Coronary artery (tissue), 2 donors: ENCODE measurements around the gene CFL2.

Experiments used
- DNase-seq: peaks from one replicate; pipeline ENCODE4 v3.0.0-alpha.2; 2017; ENCODE audit warnings: low spot score
- H3K27ac ChIP-seq, 2 donors: fragments of 200-600 bp; sonication (generic); one replicate each; pipeline ENCODE4 v1.5.1; 2016 to 2019
- H3K4me3 ChIP-seq: fragments of 200-600 bp; sonication (generic); 2 replicates; pipeline ENCODE4 v1.5.1; 2016; ENCODE audit warnings: mild to moderate bottlenecking, moderate library complexity
- TF ChIP-seq, protein P1 (sequence below): fragments of 200-600 bp; sonication (generic); IDR thresholded peaks from one replicate; pipeline ENCODE4 v1.5.1; 2019; ENCODE audit warnings: antibody characterized with exemption

Gene CFL2

DNA sequence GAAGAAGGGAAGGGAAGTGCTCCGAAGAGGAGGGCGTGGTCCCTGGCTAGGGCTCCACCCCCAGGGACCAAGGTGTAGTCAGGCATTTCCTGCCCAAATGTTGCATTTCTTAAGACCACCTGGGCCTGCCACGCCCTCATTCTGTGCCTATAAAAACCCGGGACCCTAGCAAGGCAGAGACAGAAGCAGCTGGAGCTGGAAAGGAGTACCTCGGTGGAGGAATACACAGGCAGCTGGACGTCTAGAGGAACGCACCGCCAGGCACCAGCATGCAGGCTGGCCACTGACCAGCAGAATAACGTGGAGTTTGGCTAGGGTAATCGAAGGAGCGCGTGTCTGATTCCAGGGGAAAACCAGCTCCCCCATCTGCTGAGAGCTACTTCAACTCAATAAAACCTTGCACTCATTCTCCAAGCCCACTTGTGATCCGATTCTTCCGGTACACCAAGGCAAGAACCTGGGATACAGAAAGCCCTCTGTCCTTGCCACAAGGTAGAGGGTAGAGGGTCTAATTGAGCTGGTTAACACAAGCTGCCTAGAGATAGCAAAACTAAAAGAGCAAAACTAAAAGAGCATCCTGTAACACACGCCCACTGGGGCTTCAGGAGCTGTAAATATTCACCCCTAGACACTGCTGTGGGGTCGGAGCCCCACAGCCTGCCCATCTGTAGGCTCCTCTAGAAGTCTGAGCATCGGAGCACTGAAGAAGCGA lies 21.0 kb downstream of the CFL2 start:
- DNase-seq: no peak
- Histone ChIP-seq H3K27ac (no peak overlapping the region), H3K4me3 (peak overlapping the region; percentile 39)
- TF ChIP-seq, protein P1, sequence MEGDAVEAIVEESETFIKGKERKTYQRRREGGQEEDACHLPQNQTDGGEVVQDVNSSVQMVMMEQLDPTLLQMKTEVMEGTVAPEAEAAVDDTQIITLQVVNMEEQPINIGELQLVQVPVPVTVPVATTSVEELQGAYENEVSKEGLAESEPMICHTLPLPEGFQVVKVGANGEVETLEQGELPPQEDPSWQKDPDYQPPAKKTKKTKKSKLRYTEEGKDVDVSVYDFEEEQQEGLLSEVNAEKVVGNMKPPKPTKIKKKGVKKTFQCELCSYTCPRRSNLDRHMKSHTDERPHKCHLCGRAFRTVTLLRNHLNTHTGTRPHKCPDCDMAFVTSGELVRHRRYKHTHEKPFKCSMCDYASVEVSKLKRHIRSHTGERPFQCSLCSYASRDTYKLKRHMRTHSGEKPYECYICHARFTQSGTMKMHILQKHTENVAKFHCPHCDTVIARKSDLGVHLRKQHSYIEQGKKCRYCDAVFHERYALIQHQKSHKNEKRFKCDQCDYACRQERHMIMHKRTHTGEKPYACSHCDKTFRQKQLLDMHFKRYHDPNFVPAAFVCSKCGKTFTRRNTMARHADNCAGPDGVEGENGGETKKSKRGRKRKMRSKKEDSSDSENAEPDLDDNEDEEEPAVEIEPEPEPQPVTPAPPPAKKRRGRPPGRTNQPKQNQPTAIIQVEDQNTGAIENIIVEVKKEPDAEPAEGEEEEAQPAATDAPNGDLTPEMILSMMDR: no peak

DNA sequence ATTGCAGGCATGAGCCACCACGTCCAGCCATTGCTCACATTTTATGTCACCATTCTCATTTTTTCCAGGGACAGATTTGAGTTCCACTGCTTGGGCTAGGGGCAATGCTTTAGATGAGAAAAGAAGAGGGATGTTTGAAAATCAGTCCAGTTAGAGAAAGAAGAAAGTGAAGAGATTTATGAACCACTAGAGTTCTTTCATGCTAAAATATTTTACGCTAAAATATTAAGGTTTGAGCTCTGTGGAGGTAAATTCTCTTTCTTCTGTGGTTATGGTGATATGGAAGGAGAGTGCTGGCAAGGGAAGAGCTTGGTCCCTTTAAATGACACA lies 21.5 kb downstream of the CFL2 start:
- no peak overlapping the region for H3K27ac ChIP-seq
- no peak for DNase-seq
- TF ChIP-seq, protein P1: no peak
- peak overlapping the region; percentile 39 for H3K4me3 ChIP-seq

DNA sequence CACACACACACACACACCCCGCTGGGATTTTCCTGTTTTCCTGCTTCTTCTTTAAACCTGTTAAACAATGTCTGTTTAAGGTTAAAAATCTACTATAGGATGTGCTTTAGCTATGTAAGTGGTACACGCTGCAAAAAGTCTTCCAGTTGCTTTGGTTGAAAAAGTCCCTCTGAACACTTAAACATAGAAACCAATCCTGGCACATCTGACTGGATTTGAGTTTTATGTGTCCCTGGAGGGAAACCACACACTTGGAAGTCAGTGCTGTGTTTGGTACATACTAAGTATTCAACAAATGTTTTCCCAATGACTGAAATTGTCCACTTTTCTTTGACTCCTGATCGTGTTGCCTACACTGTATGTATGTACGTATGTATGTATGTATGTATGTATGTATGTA lies 22.0 kb downstream of the CFL2 start:
- Histone ChIP-seq H3K27ac (no peak overlapping the region), H3K4me3 (no peak overlapping the region)
- TF ChIP-seq, protein P1: no peak
- no peak for DNase-seq

DNA sequence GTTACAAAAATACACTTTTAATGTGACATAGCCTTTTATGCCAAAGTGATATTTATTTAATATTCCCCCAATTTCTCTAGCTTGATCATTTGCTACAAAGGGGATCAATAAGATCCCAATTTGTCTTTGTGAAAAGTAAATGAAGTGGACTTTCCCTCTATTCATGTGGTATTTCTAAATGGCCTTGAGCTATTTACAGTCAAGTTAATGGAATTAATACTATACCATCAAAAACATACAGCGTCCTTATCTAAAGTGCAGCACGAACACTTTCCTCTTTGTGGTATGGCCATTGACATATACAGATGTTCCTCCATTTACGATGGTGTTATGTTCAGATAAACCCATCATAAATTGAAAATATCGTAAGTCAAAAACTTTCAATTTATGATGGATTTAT lies 23.2 kb downstream of the CFL2 start:
- H3K27ac ChIP-seq: no peak overlapping the region
- no peak overlapping the region for H3K4me3 ChIP-seq
- DNase-seq: no peak
- TF ChIP-seq, protein P1: no peak

DNA sequence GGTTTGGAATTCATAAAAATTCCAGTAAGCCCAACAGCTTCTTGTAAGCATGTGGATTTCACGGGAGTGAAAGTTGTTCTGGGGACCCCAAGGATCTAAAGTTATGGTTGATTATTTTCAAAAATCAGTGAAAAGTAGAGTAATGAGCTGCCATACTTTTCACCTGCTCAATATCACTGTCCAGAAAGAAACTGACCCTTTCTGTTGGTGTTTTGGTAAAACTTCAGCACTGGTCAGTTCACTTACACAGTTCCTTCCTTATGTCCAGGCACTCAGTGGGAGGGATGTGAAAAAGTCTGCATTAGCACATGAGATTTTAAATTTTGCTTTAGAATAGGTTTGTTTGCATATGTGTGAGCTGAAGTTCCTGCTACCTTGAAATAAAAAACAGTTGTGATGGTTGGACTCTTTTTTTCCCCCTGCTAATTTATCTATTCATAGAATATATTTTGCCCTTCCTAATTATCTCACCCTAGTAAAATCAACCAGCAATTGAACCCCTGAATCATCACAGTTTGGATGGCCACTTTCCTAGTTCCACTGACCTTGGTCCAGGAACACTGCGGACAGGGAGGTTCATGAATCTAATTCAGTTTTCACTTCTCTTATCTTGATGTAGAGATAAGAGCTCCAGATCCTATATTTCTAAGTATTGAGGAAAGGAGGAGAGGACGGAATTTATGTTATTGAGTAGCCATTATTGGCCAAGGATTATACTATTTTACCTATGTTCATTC lies 25.8 kb downstream of the CFL2 start:
- no peak for DNase-seq
- Histone ChIP-seq H3K4me3 (no peak overlapping the region), H3K27ac (no peak overlapping the region)
- TF ChIP-seq, protein P1: no peak

DNA sequence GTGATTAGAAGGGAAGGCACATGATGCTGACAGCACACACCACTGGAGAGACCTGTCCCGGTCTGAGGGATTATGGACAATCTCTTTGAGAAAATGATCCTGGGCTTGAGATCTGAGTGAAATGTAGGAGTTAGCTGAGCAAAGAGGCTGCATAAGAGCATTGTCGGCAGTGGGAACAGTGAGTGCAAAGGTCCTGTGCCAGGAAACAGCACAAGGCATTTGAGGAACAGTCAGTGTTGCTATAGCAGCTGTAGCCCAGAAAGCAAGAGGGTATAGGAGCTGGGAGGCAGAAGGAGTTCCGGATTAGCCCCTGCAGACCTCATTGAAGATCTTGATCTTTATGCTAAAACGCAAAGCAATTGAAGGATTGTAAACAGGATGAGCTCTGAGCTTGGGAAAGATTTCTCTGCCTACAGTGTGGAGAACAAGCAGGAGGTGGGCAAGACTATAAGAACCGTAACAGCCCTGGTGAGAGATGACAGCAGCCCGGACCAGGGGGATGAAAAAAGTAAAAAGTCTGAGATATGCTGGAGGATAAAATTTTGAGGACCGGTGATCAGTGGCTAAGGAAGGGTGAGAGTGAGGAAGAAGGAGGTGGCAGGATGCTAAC lies 28.5 kb downstream of the CFL2 start:
- TF ChIP-seq, protein P1: no peak
- DNase-seq: no peak
- H3K27ac ChIP-seq: no peak overlapping the region
- H3K4me3 ChIP-seq: no peak overlapping the region

DNA sequence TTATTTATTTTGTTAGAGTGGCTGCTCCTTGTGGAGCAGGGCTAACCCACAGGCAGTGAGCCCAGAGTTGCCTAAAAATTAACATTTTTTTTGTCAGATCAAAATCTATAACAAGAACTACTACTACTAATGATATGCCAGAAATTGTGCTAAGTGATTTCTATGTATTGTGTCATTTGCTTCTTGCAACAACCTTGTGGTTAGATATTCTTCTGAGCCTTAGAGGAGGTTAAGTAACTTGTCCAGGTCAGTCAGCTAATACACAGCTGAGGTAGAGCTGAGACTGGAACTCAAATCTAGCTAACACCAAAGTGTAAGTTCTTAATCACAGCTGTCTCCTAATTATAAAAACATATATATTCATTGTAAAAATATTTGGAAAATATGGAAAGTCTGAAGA lies 29.8 kb downstream of the CFL2 start:
- TF ChIP-seq, protein P1: no peak
- no peak overlapping the region for H3K4me3 ChIP-seq
- H3K27ac ChIP-seq: no peak overlapping the region
- DNase-seq: no peak
